ENCODE data around the gene AP2M1.

Gene AP2M1

GRCh38 chr3:184183679-184184078 is 9.0 kb downstream of the AP2M1 start:
- no peak for DNase-seq

GRCh38 chr3:184184546-184185230 is 10.0 kb downstream of the AP2M1 start:
- no peak for DNase-seq

GRCh38 chr3:184185461-184186183 is 11.0 kb downstream of the AP2M1 start:
- DNase-seq, result peak; percentile 100

- DNase-seq, result no peak
Observed at GRCh38 chr3:184186184-184186901, 11.7 kb downstream of the AP2M1 start, which contains the start of gene ABCF3. TSS of gene ABCF3 (plus strand) at chr3:184186199. CDS start at chr3:184186208, 9 bp downstream.

GRCh38 chr3:184186902-184187207 is 12.2 kb downstream of the AP2M1 start:
- DNase-seq, result no peak

- no peak for DNase-seq
Observed at GRCh38 chr3:184188080-184188479, 13.4 kb downstream of the AP2M1 start.

- DNase-seq, result no peak
Observed at GRCh38 chr3:184189421-184189820, 14.8 kb downstream of the AP2M1 start.

GRCh38 chr3:184192889-184193288 is 18.2 kb downstream of the AP2M1 start:
- DNase-seq, result no peak

- no peak for DNase-seq
Observed at GRCh38 chr3:184193991-184194539, 19.4 kb downstream of the AP2M1 start.

- no peak for DNase-seq
Observed at GRCh38 chr3:184196536-184196935, 21.9 kb downstream of the AP2M1 start.

- DNase-seq, result no peak
Observed at GRCh38 chr3:184198509-184198908, 23.9 kb downstream of the AP2M1 start.

- no peak for DNase-seq
Observed at GRCh38 chr3:184200825-184201224, 26.2 kb downstream of the AP2M1 start.

- no peak for DNase-seq
Observed at GRCh38 chr3:184203526-184203925, 28.9 kb downstream of the AP2M1 start.

GRCh38 chr3:184209146-184209923 is 34.7 kb downstream of the AP2M1 start:
- no peak for DNase-seq

GRCh38 chr3:184211297-184211696 is 36.6 kb downstream of the AP2M1 start:
- DNase-seq, result no peak

GRCh38 chr3:184211718-184212117 is 37.1 kb downstream of the AP2M1 start:
- DNase-seq, result no peak

- DNase-seq, result no peak
Observed at GRCh38 chr3:184218814-184219213, 44.2 kb downstream of the AP2M1 start.

- DNase-seq, result no peak
Observed at GRCh38 chr3:184222521-184222920, 47.9 kb downstream of the AP2M1 start.

- DNase-seq, result no peak
Observed at GRCh38 chr3:184223946-184224345, 49.3 kb downstream of the AP2M1 start.

GRCh38 chr3:184227481-184227935 is 52.9 kb downstream of the AP2M1 start:
- DNase-seq, result peak; percentile 57

- no peak for DNase-seq
Observed at GRCh38 chr3:184228376-184229137, 53.9 kb downstream of the AP2M1 start.

Measured in NCI-H345 (cell line).